NCI-H187 treated with DMSO at 0.1 percent for 48 hours (cell line): Measurements from ENCODE around the gene CD3G.
"Not testable (repeated sequence)": the region's sequence is repeated elsewhere in the genome, so short reads cannot be mapped to it uniquely, and the experiment has no call there.

Source experiments
- DNase-seq: peaks from one replicate; lab custom pipeline; 2025; lab: John Stamatoyannopoulos, UW

Gene CD3G

GRCh38 chr11:118380571-118380970 is 36.4 kb downstream of the CD3G start:
- DNase-seq = no peak

DNA sequence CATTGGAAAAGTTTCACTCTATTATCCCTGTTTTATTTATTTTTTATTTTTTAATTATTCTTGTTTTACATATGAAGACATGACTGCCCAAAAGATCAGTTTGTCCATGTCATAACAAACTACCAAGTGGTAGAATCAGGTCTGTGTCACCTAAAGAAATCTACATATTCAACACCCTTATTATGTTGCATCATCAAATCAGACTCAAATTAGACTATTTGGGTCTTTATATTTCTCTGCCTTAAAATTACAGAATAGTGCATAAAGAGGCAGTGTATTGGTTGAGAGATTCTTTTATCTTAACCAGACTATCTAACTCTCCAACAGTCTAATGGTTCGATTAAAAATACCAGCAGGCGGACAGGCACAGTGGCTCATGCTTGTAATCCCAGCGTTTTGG is 38.8 kb downstream of the CD3G start:
- DNase-seq = no peak

- no peak for DNase-seq
Measured at GRCh38 chr11:118383657-118384056, 39.5 kb downstream of the CD3G start.

DNA sequence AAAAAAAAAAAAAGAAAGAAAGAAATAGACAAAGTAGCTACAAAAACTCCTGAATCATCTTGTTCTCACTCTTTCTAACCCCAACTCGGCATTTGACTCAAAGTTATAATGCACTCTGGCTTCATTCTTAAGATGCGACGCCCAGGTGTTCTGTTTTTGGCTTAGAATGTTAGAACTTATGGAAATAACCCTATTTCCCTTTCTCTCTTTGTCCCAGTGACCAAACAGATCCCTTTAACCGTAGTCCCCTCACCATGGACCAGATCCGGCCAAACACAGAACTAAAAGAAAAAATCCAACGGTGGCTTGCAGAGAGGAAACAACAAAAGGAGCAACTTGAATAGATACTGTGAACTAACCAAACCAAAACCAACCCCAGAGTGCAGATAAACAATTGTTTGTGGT is 52.0 kb downstream of the CD3G start:
- no peak for DNase-seq

DNA sequence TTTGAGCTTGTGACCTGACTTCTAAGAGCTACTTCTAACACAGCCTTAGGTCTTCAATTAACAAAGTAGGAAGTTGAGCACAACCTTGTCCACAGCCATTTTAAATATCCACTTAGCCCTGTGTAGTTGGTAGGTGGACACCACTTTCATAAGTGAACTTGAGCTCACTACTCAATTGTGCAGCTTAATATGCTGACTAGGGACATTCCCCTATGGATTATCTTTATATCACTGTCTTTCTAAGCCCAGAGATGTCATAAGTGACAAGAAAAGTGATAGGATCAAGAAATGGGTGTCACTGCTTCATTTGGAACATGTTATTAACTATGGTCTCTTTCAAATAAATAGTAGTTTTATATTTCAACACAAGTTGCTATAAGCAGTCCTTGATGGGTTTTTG is 53.3 kb downstream of the CD3G start:
- DNase-seq = no peak

- no peak for DNase-seq
Measured at GRCh38 chr11:118398791-118399559, 54.8 kb downstream of the CD3G start.

- peak; percentile 20 for DNase-seq
Measured at GRCh38 chr11:118401151-118401879, 57.2 kb downstream of the CD3G start, which contains the start of gene ATP5MG. TSS of gene ATP5MG (plus strand) at chr11:118401606. CDS start at chr11:118401666, 60 bp downstream.

DNA sequence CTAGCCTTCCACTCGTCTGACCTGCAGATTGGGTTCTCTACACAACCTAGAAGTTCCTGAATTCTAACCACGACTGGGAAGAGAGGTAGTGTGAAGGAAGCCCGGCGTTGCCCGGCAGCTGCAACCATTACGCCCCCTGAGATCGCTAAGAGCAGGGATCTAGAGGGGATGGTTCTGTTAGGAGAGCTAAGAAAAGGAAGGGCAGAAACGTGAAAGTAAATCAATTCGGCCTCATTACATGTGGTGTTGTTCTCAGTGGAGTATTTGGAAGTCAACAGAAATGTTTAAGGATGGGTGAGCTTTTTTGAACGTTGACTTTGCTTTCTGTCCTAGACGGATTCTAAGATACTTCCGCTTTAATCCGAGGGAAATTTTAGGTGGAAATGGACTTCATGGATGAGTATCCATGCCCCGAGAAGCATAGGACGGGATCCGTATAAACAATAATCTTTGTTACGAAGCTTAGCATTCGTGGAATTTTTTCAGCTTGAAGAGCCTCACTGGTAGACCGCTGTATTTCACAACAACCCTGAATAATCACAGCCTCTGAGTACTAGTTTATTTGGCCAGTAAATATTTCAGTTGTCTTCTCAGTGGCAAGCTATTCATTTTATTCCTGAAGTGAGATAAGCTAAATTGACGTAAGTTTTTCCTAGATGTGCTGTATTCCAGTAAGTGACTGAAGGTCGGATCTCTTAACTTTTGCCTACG is 57.9 kb downstream of the CD3G start:
- no peak for DNase-seq

- not testable (repeated sequence) for DNase-seq
Measured at GRCh38 chr11:118402594-118402993, 58.5 kb downstream of the CD3G start.
